IPS-18c (cell line): Measurements from ENCODE around the gene PLEK2.
"Not testable (repeated sequence)": the region's sequence is repeated elsewhere in the genome, so short reads cannot be mapped to it uniquely, and the experiment has no call there.

Source experiments
- H3K4me3 ChIP-seq: 2 replicates; pipeline ENCODE4 v1.7.0; 2013; ENCODE audit warnings: low read depth, mild to moderate bottlenecking, low read length, moderate library complexity; ENCODE audit not compliant: insufficient read depth
- H3K9me3 ChIP-seq: one replicate; pipeline ENCODE4 v1.6.1; 2013; ENCODE audit warnings: mild to moderate bottlenecking, low read length, moderate library complexity; ENCODE audit not compliant: control insufficient read depth, insufficient read depth

The PLEK2 gene

GRCh38 chr14:67411820-67412421 is at the start of gene PLEK2:
TSS of gene PLEK2 (minus strand) at chr14:67412165. CDS start at chr14:67412059, 106 bp downstream.
- peak within 1 kb of the TSS; percentile 20; the same call in 1 of the 2 replicates for H3K4me3 ChIP-seq

GRCh38 chr14:67461341-67461985 is 49.5 kb upstream of the PLEK2 start:
- Histone ChIP-seq H3K9me3 (no peaks in the 10 kb centered on the region), H3K4me3 (no peak overlapping the region)

More at GRCh38 chr14:67411820-67412421, at the start of gene PLEK2:
- no peaks in the 10 kb centered on the region for H3K9me3 ChIP-seq

GRCh38 chr14:67459336-67459735 is 47.4 kb upstream of the PLEK2 start:
- Histone ChIP-seq H3K9me3 (no peaks in the 10 kb centered on the region), H3K4me3 (no peak overlapping the region)

- no peaks in the 10 kb centered on the region for H3K9me3 ChIP-seq
- no peak overlapping the region for H3K4me3 ChIP-seq
Observed at GRCh38 chr14:67457782-67458181, 45.8 kb upstream of the PLEK2 start.

GRCh38 chr14:67456732-67457131 is 44.8 kb upstream of the PLEK2 start:
- Histone ChIP-seq H3K4me3 (no peak overlapping the region), H3K9me3 (no peaks in the 10 kb centered on the region)

GRCh38 chr14:67453575-67454300 is 41.8 kb upstream of the PLEK2 start:
- Histone ChIP-seq H3K4me3 (no peak overlapping the region), H3K9me3 (peaks cover 4% of the 10 kb centered on the region)

GRCh38 chr14:67451667-67452066 is 39.7 kb upstream of the PLEK2 start:
- not testable (repeated sequence) for H3K4me3 ChIP-seq, H3K9me3 ChIP-seq

- Histone ChIP-seq H3K9me3 (peaks cover 4% of the 10 kb centered on the region), H3K4me3 (no peak overlapping the region)
Observed at GRCh38 chr14:67449096-67449495, 37.1 kb upstream of the PLEK2 start.

- Histone ChIP-seq H3K9me3 (peaks cover 4% of the 10 kb centered on the region), H3K4me3 (no peak overlapping the region)
Observed at GRCh38 chr14:67447033-67447381, 35.0 kb upstream of the PLEK2 start.

- H3K9me3 ChIP-seq, result peaks cover 4% of the 10 kb centered on the region
- no peak overlapping the region for H3K4me3 ChIP-seq
Observed at GRCh38 chr14:67446371-67447032, 34.5 kb upstream of the PLEK2 start.

- H3K4me3 ChIP-seq, result no peak overlapping the region
- H3K9me3 ChIP-seq, result no peaks in the 10 kb centered on the region
Observed at GRCh38 chr14:67444395-67444794, 32.4 kb upstream of the PLEK2 start.

- Histone ChIP-seq H3K9me3 (no peaks in the 10 kb centered on the region), H3K4me3 (no peak overlapping the region)
Observed at GRCh38 chr14:67442139-67442906, 30.4 kb upstream of the PLEK2 start.

- Histone ChIP-seq H3K9me3 (no peaks in the 10 kb centered on the region), H3K4me3 (no peak overlapping the region)
Observed at GRCh38 chr14:67441672-67442071, 29.7 kb upstream of the PLEK2 start.

- H3K4me3 ChIP-seq, result no peak overlapping the region
- no peaks in the 10 kb centered on the region for H3K9me3 ChIP-seq
Observed at GRCh38 chr14:67441256-67441655, 29.3 kb upstream of the PLEK2 start.

- H3K9me3 ChIP-seq, result no peaks in the 10 kb centered on the region
- no peak overlapping the region for H3K4me3 ChIP-seq
Observed at GRCh38 chr14:67440513-67440912, 28.5 kb upstream of the PLEK2 start.

- Histone ChIP-seq H3K9me3 (no peaks in the 10 kb centered on the region), H3K4me3 (no peak overlapping the region)
Observed at GRCh38 chr14:67438969-67439368, 27.0 kb upstream of the PLEK2 start.
